NCI-H526 treated with DMSO at 0.1 percent for 48 hours (cell line): ENCODE results near the gene ICA1.
"Not testable (repeated sequence)": the region's sequence is repeated elsewhere in the genome, so short reads cannot be mapped to it uniquely, and the experiment has no call there.

Experiments
- DNase-seq: peaks from one replicate; lab custom pipeline; 2025; lab: John Stamatoyannopoulos, UW

ICA1 gene

GRCh38 chr7:8261711-8262695 is at the start of gene ICA1:
Gene ICA1 (minus strand): TSS chr7:8262167. CDS start chr7:8235926, 26,241 bp downstream.
- DNase-seq, result peak; percentile 64

- no peak for DNase-seq
These were observed 48.9 kb upstream of the ICA1 start for GRCh38 chr7:8310876-8311275.

GRCh38 chr7:8305625-8306388 is 43.8 kb upstream of the ICA1 start:
- no peak for DNase-seq

- no peak for DNase-seq
These were observed 43.1 kb upstream of the ICA1 start for GRCh38 chr7:8305104-8305503.

GRCh38 chr7:8303904-8304528 is 42.0 kb upstream of the ICA1 start:
- DNase-seq, result no peak

- not testable (repeated sequence) for DNase-seq
These were observed 35.1 kb upstream of the ICA1 start for GRCh38 chr7:8297023-8297422.

- DNase-seq, result no peak
These were observed 34.3 kb upstream of the ICA1 start for GRCh38 chr7:8296362-8296659.

GRCh38 chr7:8295638-8296361 is 33.8 kb upstream of the ICA1 start:
- peak; percentile 77 for DNase-seq

- peak; percentile 91 for DNase-seq
These were observed 29.6 kb upstream of the ICA1 start for GRCh38 chr7:8291397-8292141.

GRCh38 chr7:8290645-8291308 is 28.8 kb upstream of the ICA1 start:
- DNase-seq, result peak; percentile 96

- DNase-seq, result no peak
These were observed 24.2 kb upstream of the ICA1 start for GRCh38 chr7:8286118-8286517.

- no peak for DNase-seq
These were observed 23.2 kb upstream of the ICA1 start for GRCh38 chr7:8285155-8285554.

- DNase-seq, result no peak
These were observed 22.6 kb upstream of the ICA1 start for GRCh38 chr7:8284606-8285005.

- DNase-seq, result no peak
These were observed 22.0 kb upstream of the ICA1 start for GRCh38 chr7:8283968-8284367.

- no peak for DNase-seq
These were observed 20.9 kb upstream of the ICA1 start for GRCh38 chr7:8282871-8283270.

GRCh38 chr7:8282162-8282561 is 20.2 kb upstream of the ICA1 start:
- no peak for DNase-seq

- DNase-seq, result no peak
These were observed 16.2 kb upstream of the ICA1 start for GRCh38 chr7:8278183-8278582.

- DNase-seq, result peak; percentile 43
These were observed 15.5 kb upstream of the ICA1 start for GRCh38 chr7:8277394-8277982.

- DNase-seq, result no peak
These were observed 12.6 kb upstream of the ICA1 start for GRCh38 chr7:8274589-8274988.

GRCh38 chr7:8271960-8272359 is 10.0 kb upstream of the ICA1 start:
- no peak for DNase-seq
